Heart left ventricle (tissue), 16 donors: Measurements from ENCODE around the gene PRKAA1. TPM values are rescaled to one million over a fixed set of nuclear protein-coding genes. Genes with fewer than 3 reads are reported as not detected.

Experiments
- ATAC-seq, 4 donors: fragments of 200-7000 bp; cut with Tn5 transposase; one replicate each; pipeline ENCODE4 v1.9.1; 2020 to 2022; ENCODE audit warnings: moderate library complexity in 4 of 4, mild to moderate bottlenecking in 3 of 4, moderate number of reproducible peaks in 1 of 4
- DNase-seq, 5 donors: peaks; one replicate each; pipeline ENCODE4 v3.0.0-alpha.2; 2020
- H3K27ac ChIP-seq, 12 donors: fragments of 200-600 bp; sonication (generic) in 4 of 12; one replicate each; pipeline versions ENCODE4 v1.5.0 to v1.8.0; 2016 to 2022; ENCODE audit warnings: mild to moderate bottlenecking in 2 of 12
- H3K27me3 ChIP-seq, 9 donors: fragments of 200-600 bp; sonication (generic) in 2 of 9; one replicate each; pipeline versions ENCODE4 v1.5.1 to v1.8.0; 2016 to 2022; ENCODE audit warnings: mild to moderate bottlenecking in 3 of 9
- H3K36me3 ChIP-seq, 9 donors: fragments of 200-600 bp; sonication (generic) in 2 of 9; one replicate each; pipeline versions ENCODE4 v1.5.0 to v1.8.0; 2018 to 2022; ENCODE audit warnings: mild to moderate bottlenecking in 2 of 9
- H3K4me1 ChIP-seq, 12 donors: fragments of 200-600 bp; sonication (generic) in 4 of 12; one replicate each; pipeline versions ENCODE4 v1.5.0 to v1.8.0; 2016 to 2022; ENCODE audit warnings: mild to moderate bottlenecking in 3 of 12
- H3K4me3 ChIP-seq, 12 donors: fragments of 200-600 bp; sonication (generic) in 4 of 12; one replicate each; pipeline versions ENCODE4 v1.5.0 to v1.8.0; 2017 to 2022; ENCODE audit warnings: mild to moderate bottlenecking in 9 of 12, moderate library complexity in 4 of 12
- H3K9me3 ChIP-seq, 12 donors: fragments of 200-600 bp; sonication (generic) in 4 of 12; one replicate each; pipeline versions ENCODE4 v1.5.0 to v1.8.0; 2016 to 2022; ENCODE audit warnings: mild to moderate bottlenecking in 1 of 12
- CTCF ChIP-seq, 12 donors: fragments of 200-600 bp; sonication (generic) in 4 of 12; IDR thresholded peaks; one replicate each; pipeline versions ENCODE4 v1.5.0 to v1.8.0; 2018 to 2022; ENCODE audit warnings: antibody characterized with exemption in 12 of 12, mild to moderate bottlenecking in 5 of 12
- POLR2A ChIP-seq, 2 donors: fragments of 450-650 bp; IDR thresholded peaks; one replicate each; pipeline ENCODE4 v1.6.1; 2017; ENCODE audit warnings: antibody characterized with exemption in 2 of 2, mild to moderate bottlenecking in 2 of 2, moderate library complexity in 2 of 2
- WGBS, 4 donors: extraction: QIAGEN DNeasy Blood & Tissue Kit in 2 of 4; methylation state at CpG; one replicate each; pipeline versions ENCODE4 v1.1.5 to v1.1.7; 2013 to 2018; 5-methylcytosine and 5-hydroxymethylcytosine counted together
- intact Hi-C, 10 donors: fragments of 100-400 bp; cut with DNase I; formaldehyde crosslinking; loops; one replicate each; pipeline versions ENCODE4 v1.11.1 to v1.14.2; 2022
- polyA plus RNA-seq, 2 donors: library from polyadenylated mRNA; stranded (reverse); fragments of 200-250 nt; gene quantifications; one replicate each; pipeline ENCODE4 v1.2.3, GENCODE V29; 2013
- total RNA-seq, 9 donors: library from RNA; depleted of rRNA in 2 of 9; stranded (reverse); fragments of >200 nt in 2 of 9; fragmentation: NEBNext Ultra II Directional in 3 of 9; extraction: Animal tissue kit (Norgen Biotek cat#: 25700) in 3 of 9; gene quantifications; one replicate each; pipeline versions ENCODE4 v1.1.0 to v1.2.4, GENCODE V29; 2016 to 2023
- donor health status: ischemic (EF 13 %, LVEDD 7.1; RV severe dilation, severe dysfunction).
- donor health status: healthy with polysubstance abuse.
- donor health status: DM: no; HTN: yes; CAD: no.
- donor health status: DM: no; HTN: no; CAD: no.
- donor health status: ischemic (EF 25% LVEDD 6.9; RV normal size, moderate dysfunction).
- donor health status: ischemic (EF 25% LVEDD 5.7; RV mildly dilated, moderate dysfunction).
- donor health status: healthy.
- donor health status: DM: yes; HTN: yes; CAD: no.
- donor health status: ischemic (EF 35%, LVEDD 5.7; RV mildly dilated, moderate dysfunction).
- donor health status: nonischemic (EF 11% LVEDD 7.7; RV severe dilation, severe dysfunction).
- donor health status: DM: yes; HTN: yes; CAD: no.
- donor health status: PGD.
- donor health status: ischemic (EF 29% LVEDD 5.4; RV normal size, mild dysfunction).
- donor health status: nonischemic (EF 23%, LVEDD 6.1; RV moderate dilation, normal function).

The PRKAA1 gene
- total and polyA plus RNA-seq, 11 donors, result 13.5 to 53.3 (median 42.6) TPM

DNA sequence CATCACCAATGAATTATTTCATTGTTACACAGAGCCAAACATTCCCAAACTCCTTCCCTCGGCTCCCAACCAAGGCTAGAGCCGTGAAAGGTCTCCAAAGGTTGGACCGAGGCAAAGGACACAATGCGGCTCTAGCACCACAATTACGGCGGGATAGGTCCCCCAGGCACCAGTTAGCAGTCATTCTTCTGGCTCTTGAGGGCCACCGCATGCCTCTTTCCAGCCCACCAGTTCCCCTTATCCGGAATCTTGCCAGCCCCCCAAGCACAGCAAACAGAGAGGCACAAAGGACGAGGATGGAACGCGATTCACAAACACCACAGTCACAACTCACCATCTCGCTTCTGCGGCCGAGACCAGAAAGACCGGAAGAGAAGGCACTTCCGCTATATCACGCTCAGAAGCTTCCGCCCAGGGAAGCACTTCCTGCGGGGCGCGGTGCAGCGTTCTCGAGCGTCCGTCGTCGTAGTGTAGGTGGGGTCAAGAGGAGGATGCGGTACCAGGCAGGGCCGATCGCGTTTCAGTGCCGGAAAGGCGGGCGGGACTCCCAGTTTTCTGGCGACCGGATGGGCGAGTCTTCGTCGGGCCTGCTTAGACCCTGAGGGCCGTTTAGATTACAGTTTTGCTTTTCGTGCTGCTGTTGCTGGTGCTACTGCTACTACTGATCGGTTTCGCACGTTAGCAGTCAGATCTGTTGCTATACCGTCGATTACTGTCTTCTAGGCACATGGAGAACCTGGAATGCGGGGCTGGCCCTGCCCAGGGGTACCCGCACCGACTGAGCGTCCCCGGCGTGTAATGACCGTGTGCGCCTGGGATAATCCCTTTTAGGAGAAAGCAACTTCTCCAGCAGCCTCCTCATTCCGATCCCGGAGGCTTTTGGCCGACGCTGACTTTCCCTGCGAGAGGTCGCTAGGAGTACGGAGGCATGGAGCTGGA lies 36.9 kb upstream of the PRKAA1 start, which contains the start of gene RPL37:
RPL37 (minus strand) TSS at position 374 of the 939 bp plus-strand sequence; CDS start at position 337, 37 bp downstream.
- TF ChIP-seq CTCF (IDR thresholded peaks at IDR 0.05) (no peak), POLR2A (IDR thresholded peaks at IDR 0.05) (peak in 1 of 2 donors; percentile 75)
- no peaks in the 10 kb centered on the region for H3K27me3 ChIP-seq
- DNase-seq (peak; percentile 97 to 98 (median 97)), ATAC-seq (peak; percentile 99 to 100 (median 100))
- WGBS, 4 donors, result 1 to 6% (median 3%) methylated on average over 56 to 61 of the region's 61 CpGs
- H3K4me3 ChIP-seq, result peak within 1 kb of the TSS; percentile 64 to 82 (median 74)
- peaks cover 0 to 40% (median 23%) of the 10 kb centered on the region in 12 donors for H3K4me1 ChIP-seq
- peak within 1 kb of the TSS; percentile 93 to 99 (median 98) for H3K27ac ChIP-seq
- intact Hi-C loops, result loop anchor here in 8 of 10 donors (1.0 to 10.0 kb wide), 6 partner anchors 37 to 158 kb away; partner anchors contain the start of genes TTC33 (in 8 of the 8), PRKAA1 (in 1 of the 8) and PTGER4 (in 1 of the 8)
- no peaks in the 10 kb centered on the region for H3K9me3 ChIP-seq
- H3K36me3 ChIP-seq, result peaks cover 0 to 43% (median 40%) of the 10 kb centered on the region in 9 donors

DNA sequence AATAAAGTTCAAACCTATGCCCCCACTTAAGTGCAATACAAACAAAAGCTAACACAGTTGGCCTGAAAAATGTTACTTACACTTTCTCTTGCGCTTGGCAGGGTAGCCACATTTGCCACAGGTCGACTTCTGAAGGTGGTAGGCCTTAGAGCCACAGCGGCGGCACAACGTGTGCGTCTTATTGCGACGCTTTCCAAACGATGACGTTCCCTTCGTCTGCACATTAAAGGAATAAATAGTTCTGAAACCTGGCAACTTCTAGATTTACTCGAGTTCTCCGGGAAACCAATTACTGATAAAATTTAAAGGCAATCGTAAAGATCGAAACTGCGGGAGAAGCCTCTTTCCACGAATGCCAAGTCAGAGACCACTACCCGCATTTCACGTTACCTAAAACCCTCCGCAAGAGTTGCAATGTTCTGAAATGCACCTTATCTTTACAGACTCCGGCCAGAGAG lies 36.2 kb upstream of the PRKAA1 start:
- Histone ChIP-seq H3K36me3 (peaks cover 0 to 49% (median 47%) of the 10 kb centered on the region in 9 donors), H3K4me3 (peak overlapping the region; percentile 64 to 82 (median 74)), H3K4me1 (peaks cover 0 to 40% (median 23%) of the 10 kb centered on the region in 12 donors), H3K27ac (peak overlapping the region; percentile 93 to 99 (median 98)), H3K9me3 (no peaks in the 10 kb centered on the region), H3K27me3 (no peaks in the 10 kb centered on the region)
- ATAC-seq, result peak in 1 of 4 donors; percentile 17
- no peak for DNase-seq
- TF ChIP-seq POLR2A (IDR thresholded peaks at IDR 0.05) (no peak), CTCF (IDR thresholded peaks at IDR 0.05) (no peak)
- intact Hi-C loops, result loop anchor here in 7 of 10 donors (2.0 to 10.0 kb wide), 2 partner anchors 80 kb away; partner anchors contain the start of gene TTC33 (in 7 of the 7)
- WGBS, 4 donors, result 1 to 2% (median 1%) methylated on average over 21 of the region's 21 CpGs

DNA sequence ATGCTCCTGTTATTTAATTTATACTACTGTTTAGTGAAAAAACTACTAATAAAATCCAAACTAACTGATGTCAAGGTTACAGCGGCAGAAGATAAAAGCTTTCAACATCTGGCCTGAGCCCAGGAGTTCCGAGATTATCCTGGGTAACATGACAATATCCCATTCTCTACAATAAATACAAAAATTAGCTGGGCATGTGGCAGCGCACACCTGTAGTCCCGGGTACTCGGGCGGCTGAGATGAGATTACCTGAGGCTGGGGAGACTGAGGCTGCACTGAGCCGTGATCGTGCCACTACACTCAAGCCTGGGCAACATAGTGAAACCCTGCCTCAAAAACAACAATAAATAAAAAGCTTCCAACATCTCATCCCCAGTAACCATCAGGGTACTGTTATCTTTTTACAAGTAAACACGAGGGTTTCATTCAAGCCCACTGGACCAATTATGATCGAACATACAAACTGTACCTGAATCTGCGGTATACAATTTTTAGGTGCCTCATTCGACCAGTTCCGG lies 35.6 kb upstream of the PRKAA1 start:
- 41 to 52% (median 46%) methylated on average over 13 of the region's 13 CpGs for WGBS, 4 donors
- DNase-seq, result no peak
- intact Hi-C loops, result loop anchor here in 8 of 10 donors (1.0 to 10.0 kb wide), 3 partner anchors 35 to 79 kb away; partner anchors contain the start of genes TTC33 (in 7 of the 8) and PRKAA1 (in 1 of the 8)
- H3K9me3 ChIP-seq, result no peaks in the 10 kb centered on the region
- peak overlapping the region; percentile 64 to 82 (median 74) for H3K4me3 ChIP-seq
- no peaks in the 10 kb centered on the region for H3K27me3 ChIP-seq
- no peak for ATAC-seq
- TF ChIP-seq CTCF (IDR thresholded peaks at IDR 0.05) (no peak), POLR2A (IDR thresholded peaks at IDR 0.05) (no peak)
- H3K27ac ChIP-seq, result peak overlapping the region in 9 of 12 donors; percentile 93 to 99 (median 98)
- peaks cover 0 to 56% (median 53%) of the 10 kb centered on the region in 9 donors for H3K36me3 ChIP-seq
- peaks cover 0 to 40% (median 23%) of the 10 kb centered on the region in 12 donors for H3K4me1 ChIP-seq
